Bronchial epithelial cell (primary cell): ENCODE results near the gene S100A12. TPM values are rescaled to one million over a fixed set of nuclear protein-coding genes. Genes with fewer than 3 reads are reported as not detected.
"Not testable (repeated sequence)": the region's sequence is repeated elsewhere in the genome, so short reads cannot be mapped to it uniquely, and the experiment has no call there.

ENCODE experiments used
- DNase-seq: peaks from one replicate; pipeline ENCODE4 v3.0.0-alpha.2; 2010; ENCODE audit warnings: low read depth
- FAIRE-seq: peaks from 2 replicates; lab custom pipeline; 2011; peaks lifted over from hg19 to GRCh38; lab: Jason Lieb, UNC
- H3K27me3 ChIP-seq: 2 replicates; pipeline ENCODE4 v1.5.1; 2011; ENCODE audit warnings: low read length; ENCODE audit not compliant: control insufficient read depth, insufficient read depth
- H3K36me3 ChIP-seq: 2 replicates; pipeline ENCODE4 v1.5.1; 2011; ENCODE audit warnings: low read length; ENCODE audit not compliant: control insufficient read depth, insufficient read depth
- H3K4me3 ChIP-seq: 2 replicates; pipeline ENCODE4 v1.5.1; 2011; ENCODE audit warnings: mild to moderate bottlenecking, low read depth, low read length, control low read depth
- total RNA-seq: library from RNA; depleted of rRNA; stranded (reverse); fragments of >200 nt; gene quantifications from 2 replicates; pipeline ENCODE4 v1.2.1, GENCODE V29; 2014
- TF ChIP-seq, protein P1 (sequence below): IDR thresholded peaks from 2 replicates; pipeline ENCODE4 v1.5.1; 2011; ENCODE audit warnings: mild to moderate bottlenecking, moderate library complexity, low read length, control low read depth, inconsistent platforms; ENCODE audit not compliant: insufficient read depth, severe bottlenecking

S100A12 gene
- total RNA-seq, 1 donor from 2014 or later: not detected

DNA sequence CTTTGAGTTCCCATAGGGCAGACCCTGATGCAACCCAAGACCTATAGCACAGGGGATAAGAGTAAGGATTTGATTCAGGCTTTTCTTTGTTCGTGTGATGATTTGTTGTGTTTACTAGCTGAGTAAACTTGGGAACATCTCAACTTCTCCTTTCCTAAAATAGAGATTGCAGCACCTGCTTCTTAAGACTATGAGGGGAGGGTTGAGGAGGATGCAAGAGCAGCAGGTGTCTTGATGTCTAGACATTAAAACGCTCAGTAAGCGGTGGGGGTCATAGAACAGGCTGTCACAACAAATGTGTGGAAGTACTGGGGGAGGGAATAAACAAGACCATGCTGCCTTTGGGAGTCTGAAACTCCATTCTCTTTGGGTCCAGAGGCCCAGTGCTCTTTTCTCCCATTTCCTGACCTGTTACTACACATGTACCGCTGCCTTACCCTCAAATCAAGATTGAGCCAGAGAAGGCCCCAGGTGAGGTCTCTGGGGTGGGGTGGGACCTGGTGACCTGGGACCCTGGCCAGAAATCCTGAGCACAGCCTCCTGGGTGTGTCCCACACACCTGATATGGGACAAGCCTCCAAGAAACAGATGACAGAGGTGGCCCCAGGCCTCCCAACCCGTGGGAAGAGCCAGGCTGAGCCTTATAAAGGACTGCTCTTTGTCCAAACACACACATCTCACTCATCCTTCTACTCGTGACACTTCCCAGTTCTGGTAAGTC lies 40.6 kb upstream of the S100A12 start, which contains the start of gene S100A7A:
S100A7A (plus strand) TSS at position 671 of the 721 bp plus-strand sequence. CDS start 1,563 bp downstream, outside the sequence.
- Histone ChIP-seq H3K4me3 (no peak within 1 kb of the TSS), H3K27me3 (peaks cover 5% of the 10 kb centered on the region), H3K36me3 (no peaks in the 10 kb centered on the region)
- DNase-seq (no peak), FAIRE-seq (peak; percentile 13)
- TF ChIP-seq, protein P1, sequence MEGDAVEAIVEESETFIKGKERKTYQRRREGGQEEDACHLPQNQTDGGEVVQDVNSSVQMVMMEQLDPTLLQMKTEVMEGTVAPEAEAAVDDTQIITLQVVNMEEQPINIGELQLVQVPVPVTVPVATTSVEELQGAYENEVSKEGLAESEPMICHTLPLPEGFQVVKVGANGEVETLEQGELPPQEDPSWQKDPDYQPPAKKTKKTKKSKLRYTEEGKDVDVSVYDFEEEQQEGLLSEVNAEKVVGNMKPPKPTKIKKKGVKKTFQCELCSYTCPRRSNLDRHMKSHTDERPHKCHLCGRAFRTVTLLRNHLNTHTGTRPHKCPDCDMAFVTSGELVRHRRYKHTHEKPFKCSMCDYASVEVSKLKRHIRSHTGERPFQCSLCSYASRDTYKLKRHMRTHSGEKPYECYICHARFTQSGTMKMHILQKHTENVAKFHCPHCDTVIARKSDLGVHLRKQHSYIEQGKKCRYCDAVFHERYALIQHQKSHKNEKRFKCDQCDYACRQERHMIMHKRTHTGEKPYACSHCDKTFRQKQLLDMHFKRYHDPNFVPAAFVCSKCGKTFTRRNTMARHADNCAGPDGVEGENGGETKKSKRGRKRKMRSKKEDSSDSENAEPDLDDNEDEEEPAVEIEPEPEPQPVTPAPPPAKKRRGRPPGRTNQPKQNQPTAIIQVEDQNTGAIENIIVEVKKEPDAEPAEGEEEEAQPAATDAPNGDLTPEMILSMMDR: no peak

DNA sequence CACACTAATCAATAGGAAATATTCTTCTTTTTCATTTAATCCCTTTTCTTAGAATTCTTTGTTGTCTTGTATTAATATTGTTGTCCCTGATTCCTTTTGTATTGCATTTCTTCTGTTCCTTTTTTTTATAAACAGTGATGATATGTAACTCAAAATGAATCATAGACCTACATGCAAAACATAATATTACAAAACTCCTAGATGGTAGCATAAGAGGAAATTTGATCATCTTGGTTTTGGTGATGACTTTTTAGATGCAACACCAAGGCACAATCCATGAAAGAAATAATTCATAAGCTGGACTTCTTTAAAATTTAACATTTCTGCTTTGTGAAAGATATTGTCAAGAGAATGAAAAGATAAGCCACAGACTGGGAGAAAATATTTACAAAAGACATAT lies 38.5 kb upstream of the S100A12 start:
- not testable (repeated sequence) for H3K4me3 ChIP-seq, H3K27me3 ChIP-seq, DNase-seq, H3K36me3 ChIP-seq, FAIRE-seq

DNA sequence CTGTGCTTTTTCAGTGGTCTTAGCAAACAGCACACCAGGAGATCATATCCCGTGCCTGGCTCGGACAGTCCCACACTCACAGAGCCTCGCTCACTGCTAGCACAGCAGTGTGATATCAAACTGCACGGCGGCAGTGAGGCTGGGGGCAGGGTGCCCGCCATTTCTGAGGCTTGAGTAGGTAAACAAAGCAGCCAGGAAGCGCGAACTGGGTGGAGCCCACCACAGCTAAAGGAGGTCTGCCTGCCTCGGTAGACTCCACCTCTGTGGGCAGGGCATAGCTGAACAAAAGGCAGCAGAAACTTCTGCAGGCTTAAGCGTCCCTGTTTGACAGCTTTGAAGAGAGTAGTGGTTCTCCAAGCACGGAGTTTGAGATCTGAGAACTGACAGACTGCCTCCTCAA lies 31.9 kb upstream of the S100A12 start:
- H3K4me3 ChIP-seq, H3K36me3 ChIP-seq, FAIRE-seq, DNase-seq, H3K27me3 ChIP-seq: not testable (repeated sequence)

GRCh38 chr1:153405825-153406599 lies 30.6 kb upstream of the S100A12 start:
- DNase-seq, H3K4me3 ChIP-seq, FAIRE-seq, H3K27me3 ChIP-seq, H3K36me3 ChIP-seq: not testable (repeated sequence)

DNA sequence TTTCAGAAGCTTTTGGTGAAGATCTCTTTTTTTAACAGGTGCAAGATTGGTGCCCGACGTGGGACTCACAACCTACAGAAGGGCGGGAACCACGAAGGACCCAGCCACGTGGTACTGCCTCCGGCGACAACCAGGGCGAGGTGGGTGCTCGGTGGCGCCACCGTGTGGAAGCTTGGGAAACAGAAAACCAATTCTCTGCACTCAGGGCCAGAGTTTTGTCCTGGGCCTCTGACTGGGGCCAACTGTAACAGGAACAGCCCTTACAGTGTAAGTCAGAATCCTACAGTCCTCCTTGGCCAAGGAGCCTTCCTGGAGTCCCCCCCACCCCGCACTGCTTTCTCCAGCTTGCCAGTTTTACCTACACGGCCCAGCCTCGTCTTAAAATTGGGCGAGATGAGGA lies 29.3 kb upstream of the S100A12 start:
- TF ChIP-seq, protein P1: peak; percentile 77
- H3K36me3 ChIP-seq: no peaks in the 10 kb centered on the region
- peaks cover 7% of the 10 kb centered on the region for H3K27me3 ChIP-seq
- FAIRE-seq (no peak), DNase-seq (no peak)
- H3K4me3 ChIP-seq: no peak overlapping the region

GRCh38 chr1:153404086-153404635 lies 28.7 kb upstream of the S100A12 start:
- FAIRE-seq (no peak), DNase-seq (no peak)
- TF ChIP-seq, protein P1: no peak
- Histone ChIP-seq H3K4me3 (no peak overlapping the region), H3K36me3 (no peaks in the 10 kb centered on the region), H3K27me3 (peaks cover 7% of the 10 kb centered on the region)

- DNase-seq: no peak
- Histone ChIP-seq H3K27me3 (peaks cover 7% of the 10 kb centered on the region), H3K36me3 (no peaks in the 10 kb centered on the region), H3K4me3 (no peak overlapping the region)
- no peak for FAIRE-seq
- TF ChIP-seq, protein P1: no peak
Observed at GRCh38 chr1:153403421-153404085, 28.1 kb upstream of the S100A12 start.
